Measurements from ENCODE around the gene BCL2A1.

- TF ChIP-seq, protein P1, sequence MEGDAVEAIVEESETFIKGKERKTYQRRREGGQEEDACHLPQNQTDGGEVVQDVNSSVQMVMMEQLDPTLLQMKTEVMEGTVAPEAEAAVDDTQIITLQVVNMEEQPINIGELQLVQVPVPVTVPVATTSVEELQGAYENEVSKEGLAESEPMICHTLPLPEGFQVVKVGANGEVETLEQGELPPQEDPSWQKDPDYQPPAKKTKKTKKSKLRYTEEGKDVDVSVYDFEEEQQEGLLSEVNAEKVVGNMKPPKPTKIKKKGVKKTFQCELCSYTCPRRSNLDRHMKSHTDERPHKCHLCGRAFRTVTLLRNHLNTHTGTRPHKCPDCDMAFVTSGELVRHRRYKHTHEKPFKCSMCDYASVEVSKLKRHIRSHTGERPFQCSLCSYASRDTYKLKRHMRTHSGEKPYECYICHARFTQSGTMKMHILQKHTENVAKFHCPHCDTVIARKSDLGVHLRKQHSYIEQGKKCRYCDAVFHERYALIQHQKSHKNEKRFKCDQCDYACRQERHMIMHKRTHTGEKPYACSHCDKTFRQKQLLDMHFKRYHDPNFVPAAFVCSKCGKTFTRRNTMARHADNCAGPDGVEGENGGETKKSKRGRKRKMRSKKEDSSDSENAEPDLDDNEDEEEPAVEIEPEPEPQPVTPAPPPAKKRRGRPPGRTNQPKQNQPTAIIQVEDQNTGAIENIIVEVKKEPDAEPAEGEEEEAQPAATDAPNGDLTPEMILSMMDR (IDR thresholded peaks at IDR 0.05) = no peak
- no peak for TF ChIP-seq POLR2A (IDR thresholded peaks at IDR 0.05)
Observed at GRCh38 chr15:79970181-79970580, 815 bp downstream of the BCL2A1 start.
